H1 (cell line): ENCODE data around the gene ZNF148. TPM values are rescaled to one million over a fixed set of nuclear protein-coding genes. Genes with fewer than 3 reads are reported as not detected.

ENCODE experiments used
- CTCF ChIA-PET: fragments of 300-600 bp; sonication (Branson Sonifier 250); formaldehyde crosslinking; loops from one replicate; lab custom pipeline; 2021; ENCODE audit not compliant: partially characterized antibody; lab: Charles Lee
- POLR2A ChIA-PET: fragments of 300-600 bp; sonication (Branson Sonifier 250); formaldehyde crosslinking; loops from one replicate; lab custom pipeline; 2021; ENCODE audit warnings: inconsistent platforms; ENCODE audit not compliant: partially characterized antibody; lab: Charles Lee
- DNase-seq, 2 experiments: peaks; one replicate each; pipeline versions ENCODE4 v3.0.0 to v3.0.0-alpha.2; 2010 to 2022; ENCODE audit warnings: low spot score in 2 of 2, low read depth in 1 of 2, mixed read lengths in 1 of 2
- FAIRE-seq: peaks from 2 replicates; lab custom pipeline; 2011; peaks lifted over from hg19 to GRCh38; lab: Jason Lieb, UNC
- H2AFZ ChIP-seq: 2 replicates; pipeline ENCODE4 v1.8.1; 2012; ENCODE audit warnings: low read length, inconsistent platforms
- H2AK5ac ChIP-seq: 2 replicates; pipeline ENCODE4 v1.6.1; 2013; ENCODE audit warnings: low read depth, low read length
- H2BK120ac ChIP-seq: replicated peaks from 2 replicates; pipeline ENCODE3; 2013; ENCODE audit warnings: low read depth, low read length, inconsistent platforms
- H2BK12ac ChIP-seq: 2 replicates; pipeline ENCODE4 v1.6.1; 2013; ENCODE audit warnings: low read depth, low read length
- H2BK15ac ChIP-seq: 2 replicates; pipeline ENCODE4 v1.6.1; 2013; ENCODE audit warnings: low read length
- H2BK20ac ChIP-seq: 2 replicates; pipeline ENCODE4 v1.6.1; 2013; ENCODE audit warnings: low read length
- H2BK5ac ChIP-seq: 2 replicates; pipeline ENCODE4 v1.6.1; 2013; ENCODE audit warnings: low read depth, low read length
- H3K14ac ChIP-seq: 2 replicates; pipeline ENCODE4 v1.6.1; 2013; ENCODE audit warnings: inconsistent platforms; ENCODE audit not compliant: insufficient read length
- H3K18ac ChIP-seq: 2 replicates; pipeline ENCODE4 v1.6.1; 2013; ENCODE audit warnings: low read length; ENCODE audit errors: extremely low read depth
- H3K23ac ChIP-seq: 2 replicates; pipeline ENCODE4 v1.6.1; 2013; ENCODE audit warnings: inconsistent platforms; ENCODE audit not compliant: insufficient read length
- H3K23me2 ChIP-seq: 2 replicates; pipeline ENCODE4 v1.6.1; 2013; ENCODE audit warnings: low read depth, low read length
- H3K27ac ChIP-seq: 2 replicates; pipeline ENCODE4 v1.6.1; 2011; ENCODE audit warnings: low read depth, low read length, inconsistent platforms
- H3K27me3 ChIP-seq, 4 experiments: replicated peaks in 1 of 4; 1 replicate in 1 of 4; 2 replicates in 3 of 4; pipeline versions ENCODE4 v1.6.1 to v1.8.1; 2011 to 2013; ENCODE audit warnings: low read length in 3 of 4, mild to moderate bottlenecking in 3 of 4, inconsistent platforms in 2 of 4, mixed read lengths in 2 of 4, moderate library complexity in 1 of 4; ENCODE audit not compliant: control insufficient read depth in 3 of 4, insufficient read depth in 3 of 4; ENCODE audit errors: extremely low read depth in 1 of 4
- H3K36me3 ChIP-seq, 4 experiments: 2 replicates each; pipeline versions ENCODE4 v1.6.1 to v1.8.1; 2011 to 2013; ENCODE audit warnings: mild to moderate bottlenecking in 4 of 4, low read length in 3 of 4, moderate library complexity in 2 of 4, control low read depth in 1 of 4, inconsistent platforms in 1 of 4; ENCODE audit not compliant: insufficient read depth in 4 of 4, control insufficient read depth in 2 of 4
- H3K4ac ChIP-seq: replicated peaks from 2 replicates; pipeline ENCODE3; 2013; ENCODE audit warnings: low read length, low read depth, mixed read lengths, inconsistent platforms; ENCODE audit not compliant: insufficient read length
- H3K4me1 ChIP-seq, 4 experiments: replicated peaks in 1 of 4; 1 replicate in 1 of 4; 2 replicates in 3 of 4; pipeline versions ENCODE4 v1.6.1 to v1.8.1; 2011 to 2013; ENCODE audit warnings: low read length in 3 of 4, inconsistent platforms in 2 of 4, mixed read lengths in 1 of 4; ENCODE audit not compliant: insufficient read depth in 4 of 4, control insufficient read depth in 3 of 4
- H3K4me2 ChIP-seq, 2 experiments: 2 replicates each; pipeline versions ENCODE4 v1.6.1 to v1.8.1; 2011 to 2013; ENCODE audit warnings: low read depth in 2 of 2, low read length in 2 of 2, control low read depth in 1 of 2, inconsistent platforms in 1 of 2, mild to moderate bottlenecking in 1 of 2; ENCODE audit not compliant: insufficient read depth in 1 of 2
- H3K4me3 ChIP-seq, 4 experiments: fragments of 200-600, 300-600 bp in 1 of 4; sonication (generic), shearing (Covaris generic), sonication (Bioruptor Twin) in 1 of 4; 2 replicates each; pipeline versions ENCODE4 v1.5.1 to v1.8.1; 2011 to 2016; ENCODE audit warnings: low read length in 4 of 4, low read depth in 3 of 4, control low read depth in 2 of 4, inconsistent platforms in 2 of 4, mild to moderate bottlenecking in 2 of 4, mixed read lengths in 1 of 4, moderate library complexity in 1 of 4; ENCODE audit not compliant: insufficient read depth in 2 of 4; ENCODE audit errors: extremely low read depth in 1 of 4
- H3K56ac ChIP-seq: replicated peaks from 2 replicates; pipeline ENCODE3; 2013; ENCODE audit warnings: low read depth, mild to moderate bottlenecking, mixed read lengths, low read length, inconsistent platforms; ENCODE audit not compliant: insufficient read length
- H3K79me1 ChIP-seq: 2 replicates; pipeline ENCODE4 v1.6.1; 2013; ENCODE audit warnings: low read depth, low read length, control low read depth
- H3K79me2 ChIP-seq, 2 experiments: 2 replicates each; pipeline versions ENCODE4 v1.6.1 to v1.8.1; 2012 to 2013; ENCODE audit warnings: low read length in 2 of 2, mild to moderate bottlenecking in 2 of 2, inconsistent platforms in 1 of 2; ENCODE audit not compliant: insufficient read depth in 2 of 2, control insufficient read depth in 1 of 2
- H3K9ac ChIP-seq, 4 experiments: replicated peaks in 1 of 4; 1 replicate in 1 of 4; 2 replicates in 3 of 4; pipeline versions ENCODE4 v1.6.1 to v1.8.1; 2011 to 2013; ENCODE audit warnings: low read depth in 3 of 4, low read length in 3 of 4, control low read depth in 2 of 4, mild to moderate bottlenecking in 2 of 4, moderate library complexity in 2 of 4, inconsistent platforms in 1 of 4; ENCODE audit errors: extremely low read depth in 1 of 4
- H3K9me3 ChIP-seq, 2 experiments: 2 replicates each; pipeline versions ENCODE4 v1.6.1 to v1.8.1; 2012 to 2013; ENCODE audit warnings: mild to moderate bottlenecking in 2 of 2, moderate library complexity in 2 of 2, control low read depth in 1 of 2, inconsistent platforms in 1 of 2, low read depth in 1 of 2, low read length in 1 of 2, mixed read lengths in 1 of 2; ENCODE audit not compliant: insufficient read depth in 2 of 2
- H4K20me1 ChIP-seq, 2 experiments: replicated peaks in 1 of 2; 2 replicates each; pipeline versions ENCODE3 to v1.8.1; 2011 to 2013; ENCODE audit warnings: inconsistent platforms in 2 of 2, low read length in 2 of 2, mild to moderate bottlenecking in 1 of 2; ENCODE audit not compliant: insufficient read depth in 2 of 2, control insufficient read depth in 1 of 2
- H4K5ac ChIP-seq: 2 replicates; pipeline ENCODE4 v1.6.1; 2013; ENCODE audit warnings: low read length, low read depth, mixed read lengths, inconsistent platforms; ENCODE audit not compliant: insufficient read length
- H4K8ac ChIP-seq: 2 replicates; pipeline ENCODE4 v1.8.0; 2013; ENCODE audit warnings: mild to moderate bottlenecking, moderate library complexity, low read length, inconsistent platforms; ENCODE audit not compliant: insufficient read depth; ENCODE audit errors: extremely low read depth
- H4K91ac ChIP-seq: replicated peaks from 2 replicates; pipeline ENCODE3; 2013; ENCODE audit warnings: low read length, mixed read lengths, inconsistent platforms; ENCODE audit not compliant: insufficient read length
- PHF8 ChIP-seq: fragments of 200-600 bp; sonication (generic); conservative IDR thresholded peaks from 2 replicates; pipeline ENCODE4 v1.7.1; 2012; ENCODE audit warnings: low read depth, mild to moderate bottlenecking, inconsistent platforms, low read length, moderate library complexity
- RBBP5 ChIP-seq: IDR thresholded peaks from 2 replicates; pipeline ENCODE4 v1.7.1; 2012; ENCODE audit warnings: low read depth, mild to moderate bottlenecking, inconsistent platforms, low read length, moderate library complexity, borderline replicate concordance
- WGBS, 2 experiments: shearing (Covaris generic) in 1 of 2; methylation state at CpG; one replicate each; pipeline versions ENCODE4 v1.1.6 to v1.1.7; 2013 to 2015; ENCODE audit warnings: low lambda C conversion rate in 2 of 2, mixed read lengths in 2 of 2, inconsistent platforms in 1 of 2, low coverage in 1 of 2, missing lambda C conversion rate in 1 of 2; ENCODE audit not compliant: insufficient replicate concordance in 2 of 2, insufficient coverage in 1 of 2, insufficient read length in 1 of 2; ENCODE audit errors: extremely low coverage in 1 of 2, missing lambda C conversion rate in 1 of 2; 5-methylcytosine and 5-hydroxymethylcytosine counted together
- polyA plus RNA-seq, 7 experiments: library from polyadenylated mRNA; depleted of rRNA in 3 of 7; stranded (reverse) in 5 of 7; unstranded in 2 of 7; fragments of >200 nt in 5 of 7; fragments of 200-250 nt in 2 of 7; gene quantifications; 1 replicate in 5 of 7; 2 replicates in 1 of 7; 4 replicates in 1 of 7; pipeline versions ENCODE4 v1.2.1 to v1.2.3, GENCODE V29; 2011 to 2013; ENCODE audit warnings: missing spikeins in 2 of 7, mixed read lengths in 2 of 7
- total RNA-seq: library from RNA; stranded (reverse); fragmentation: NEBNext Ultra II Directional; extraction: Animal tissue kit (Norgen Biotek cat#: 25700); gene quantifications from 2 replicates; pipeline ENCODE4 v1.2.1, GENCODE V29; 2021

Gene ZNF148
- total and polyA plus RNA-seq, 2 of the 8 experiments (the other 6 are each of a cell fraction or from before 2014, with no cell fraction given) = 3.7 to 22.6 TPM

- H3K4me1 ChIP-seq = peaks cover 0 to 3% (median 2%) of the 10 kb centered on the region in 4 experiments; a peak in 3 of 7 replicates
- TF ChIP-seq RBBP5 = no peak
- no peak for TF ChIP-seq PHF8
These were observed 3.6 kb upstream of the ZNF148 start for GRCh38 chr3:125378762-125379161.

More at GRCh38 chr3:125378762-125379161, 3.6 kb upstream of the ZNF148 start:
- H3K79me1 ChIP-seq = 0 out of 2 replicates have a peak, but pooled peaks cover 2% of the 10 kb centered on the region
- H2BK5ac ChIP-seq = no peak overlapping the region
- H4K91ac ChIP-seq = no peak overlapping the region
- H2BK120ac ChIP-seq = no peak overlapping the region
- H3K56ac ChIP-seq = no peak overlapping the region
- no peak overlapping the region for H3K18ac ChIP-seq
- no peak overlapping the region for H3K23ac ChIP-seq
- FAIRE-seq (no peak), DNase-seq (no peak)
- POLR2A ChIA-PET = interaction anchor here (1.4 kb wide), 1 partner anchor 15 kb away, joined by 3 read pairs; no protein-coding TSS in a partner anchor
- peaks cover 4 to 9% of the 10 kb centered on the region in 2 experiments for H3K79me2 ChIP-seq
- no peak overlapping the region for H3K14ac ChIP-seq
- no peak overlapping the region for H2BK20ac ChIP-seq
- H2AFZ ChIP-seq = no peak overlapping the region
- no peak overlapping the region for H3K4ac ChIP-seq
- H4K5ac ChIP-seq = no peak overlapping the region
- H3K23me2 ChIP-seq = peaks cover 10% of the 10 kb centered on the region; the same call in 1 of the 2 replicates
- CTCF ChIA-PET = interaction anchor here (1.1 to 1.3 kb wide), 2 partner anchors 11 to 61 kb away, joined by 4 read pairs; no protein-coding TSS in a partner anchor
- no peaks in the 10 kb centered on the region for H3K9me3 ChIP-seq
- H2BK12ac ChIP-seq = no peak overlapping the region
- no peaks in the 10 kb centered on the region for H3K36me3 ChIP-seq
- peaks cover 0 to 4% of the 10 kb centered on the region in 2 experiments for H4K20me1 ChIP-seq
- no peak overlapping the region for H2BK15ac ChIP-seq
- H3K4me3 ChIP-seq = no peak overlapping the region
- H3K27ac ChIP-seq = no peak overlapping the region
- WGBS, 2 experiments = 85% methylated on average over 2 of the region's 2 CpGs; no CpG with 5 or more reads in 1 of the 2 experiments
- no peaks in the 10 kb centered on the region; a peak in 1 of 7 replicates for H3K27me3 ChIP-seq
- H3K9ac ChIP-seq = no peak overlapping the region
- H3K4me2 ChIP-seq = no peak overlapping the region
- no peak overlapping the region for H2AK5ac ChIP-seq
- H4K8ac ChIP-seq = no peak overlapping the region
